NCI-H128 (cell line): ENCODE results near the gene STK36.

ENCODE experiments used
- DNase-seq: peaks from one replicate; lab custom pipeline; 2025; ENCODE audit not compliant: unreplicated experiment; lab: John Stamatoyannopoulos, UW

STK36 gene

DNA sequence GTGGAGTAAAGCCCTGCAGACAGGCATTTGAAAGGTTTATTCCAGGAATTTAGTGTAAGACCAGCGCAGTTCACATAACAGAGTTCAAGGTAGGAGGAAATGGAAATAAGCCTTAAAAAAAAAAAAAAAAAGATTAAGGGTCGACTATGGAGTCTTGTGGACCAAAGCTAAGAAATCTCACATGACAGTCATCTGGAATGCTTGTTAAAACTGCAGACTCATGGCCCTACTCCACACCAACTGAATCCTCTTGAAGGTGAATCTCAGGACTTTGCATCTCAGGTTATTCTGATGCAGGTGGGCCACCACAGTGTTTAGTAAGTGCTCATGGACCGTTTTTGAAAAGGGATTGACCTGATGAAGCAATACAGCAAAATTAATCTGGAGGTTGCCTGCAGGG is 47.6 kb downstream of the STK36 start:
- DNase-seq, result no peak

DNA sequence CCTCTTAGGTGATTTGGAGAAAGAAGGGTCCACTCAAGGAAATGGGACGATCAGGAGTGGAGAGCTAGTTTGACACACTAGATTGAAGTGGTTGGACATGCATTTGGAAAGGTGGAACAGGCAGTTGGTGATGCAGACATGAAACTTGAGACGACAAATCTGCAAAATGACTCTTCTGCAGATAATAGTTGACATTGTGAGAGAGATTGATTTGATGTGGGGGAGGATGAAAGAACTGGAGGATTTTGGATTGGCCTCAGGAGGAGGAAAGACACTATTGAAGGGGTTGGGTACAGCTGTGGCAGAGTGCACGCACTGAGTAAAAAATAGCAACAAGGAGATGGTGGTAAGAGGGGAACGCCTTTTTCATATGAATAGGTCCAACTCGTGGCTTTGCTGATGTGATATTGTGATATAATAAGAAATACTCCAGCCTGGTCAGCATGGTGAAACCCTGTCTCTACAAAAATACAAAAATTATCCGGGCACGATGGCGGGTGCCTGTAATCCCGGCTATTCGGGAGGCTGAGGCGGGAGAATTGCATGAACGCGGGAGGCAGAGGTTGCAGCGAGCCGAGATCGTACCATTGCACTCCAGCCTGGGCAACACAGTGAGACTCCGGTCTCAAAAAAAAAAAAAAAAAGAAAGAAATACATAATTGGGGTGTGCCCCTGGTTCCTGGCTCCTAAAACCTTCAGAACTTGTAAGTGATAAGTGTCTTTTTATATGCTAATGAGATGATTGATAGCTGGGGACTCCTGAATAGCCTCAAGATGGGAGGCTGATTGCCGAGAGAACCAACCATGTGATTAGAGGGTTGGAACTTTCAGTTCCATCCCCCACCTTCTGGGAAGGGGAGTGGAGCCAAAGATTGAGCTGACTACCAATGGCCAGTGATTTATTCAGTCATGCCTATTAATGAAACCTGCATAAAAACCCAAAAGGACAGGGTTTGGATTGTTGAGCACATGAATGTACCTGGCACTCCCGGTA is 48.5 kb downstream of the STK36 start:
- DNase-seq, result no peak

DNA sequence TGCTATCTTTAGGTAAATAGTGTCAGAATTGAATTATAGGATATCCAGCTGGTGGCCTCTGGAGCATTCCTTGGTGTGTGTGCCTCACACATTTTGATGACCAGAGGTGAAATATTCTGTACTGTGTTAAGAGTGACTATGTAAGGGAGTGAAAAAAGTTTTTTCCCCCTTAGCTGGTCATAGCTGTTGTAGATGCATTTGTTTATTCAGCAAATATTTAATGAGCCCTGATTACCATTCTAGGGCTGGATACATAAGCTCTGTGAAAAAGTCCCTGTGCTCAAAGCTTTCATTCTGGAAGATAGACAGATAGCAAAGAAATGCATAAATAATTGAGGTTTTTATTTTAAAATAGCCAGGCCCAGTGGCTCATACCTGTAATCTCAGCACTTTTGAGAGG is 49.6 kb downstream of the STK36 start:
- no peak for DNase-seq

DNA sequence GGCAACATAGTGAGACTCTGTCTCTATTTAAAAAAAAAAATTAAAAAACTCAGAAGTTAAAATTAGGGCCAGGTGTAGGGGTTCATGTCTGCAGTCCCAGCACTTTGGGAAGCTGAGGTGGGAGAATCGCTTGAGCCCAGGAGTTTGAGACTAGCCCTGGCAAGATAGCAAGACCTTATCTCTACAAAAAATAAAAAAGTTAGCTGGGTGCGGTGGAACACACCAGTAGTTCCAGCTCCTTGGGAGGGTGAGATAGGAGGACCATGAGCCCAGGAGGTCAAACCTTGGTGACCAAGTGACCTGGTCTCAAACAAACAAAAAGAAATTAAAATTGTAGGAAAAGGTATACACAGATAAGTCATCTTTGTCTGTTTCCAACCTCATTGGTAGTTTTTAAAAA is 50.0 kb downstream of the STK36 start:
- no peak for DNase-seq

DNA sequence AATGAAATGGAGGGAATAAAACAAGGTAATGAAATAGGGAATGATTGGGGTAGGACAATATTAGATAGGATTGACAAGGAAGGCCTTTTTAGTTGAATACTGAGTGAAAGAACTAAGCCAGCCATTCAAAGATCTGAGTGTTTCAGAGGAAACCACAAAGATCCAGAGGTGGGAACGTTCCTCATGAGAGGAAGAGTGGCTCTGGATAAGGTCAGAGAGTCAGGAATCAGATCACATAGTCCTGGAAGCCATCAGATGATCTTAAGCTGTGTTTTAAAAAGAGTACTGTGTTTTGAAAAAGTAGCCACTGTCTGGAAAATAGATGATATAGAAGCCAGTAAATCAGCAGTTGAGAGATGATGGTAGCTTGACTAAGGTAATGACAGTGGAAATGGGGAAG is 50.5 kb downstream of the STK36 start:
- DNase-seq, result no peak

DNA sequence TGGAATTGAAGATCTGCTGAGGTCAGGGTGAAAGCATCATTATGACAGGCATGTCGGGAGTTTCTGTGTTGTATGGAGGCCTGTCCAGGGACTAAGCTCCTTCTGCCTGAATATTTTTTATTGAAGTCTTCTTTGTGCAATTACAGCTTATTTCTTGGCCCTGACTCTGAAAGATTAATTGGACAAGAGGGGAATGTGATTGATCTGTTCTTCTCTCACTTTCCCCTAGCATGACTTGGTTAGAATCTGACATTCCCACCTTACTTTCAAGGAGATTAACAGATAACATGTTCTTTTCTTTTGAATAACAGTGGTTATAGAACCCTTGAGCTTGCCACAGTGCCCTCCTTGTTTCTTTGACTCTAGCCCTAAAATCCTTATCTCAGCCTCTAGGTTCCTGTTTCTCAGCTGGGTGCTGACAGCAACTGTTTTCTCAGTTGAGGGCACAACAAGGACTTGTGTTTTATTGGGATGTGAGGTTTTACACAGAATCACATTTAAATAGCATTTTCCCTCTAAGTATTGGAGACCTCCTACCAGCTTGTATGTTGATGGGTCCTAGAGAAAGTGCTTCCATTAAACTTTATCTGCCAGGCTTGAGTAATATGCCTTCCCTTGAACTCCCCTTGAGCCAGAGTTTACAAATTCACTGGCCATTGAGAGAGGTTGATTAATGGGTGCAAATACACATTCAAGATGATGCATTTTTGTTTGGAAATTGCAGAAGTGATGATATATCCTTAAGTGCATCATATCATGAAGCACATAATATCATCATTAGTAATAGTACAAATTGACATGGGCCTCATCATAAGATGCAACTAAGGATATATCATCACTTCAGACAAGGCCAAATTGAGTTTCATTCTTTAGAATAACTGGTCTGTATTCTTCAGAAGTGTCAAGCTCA is 51.2 kb downstream of the STK36 start:
- no peak for DNase-seq

DNA sequence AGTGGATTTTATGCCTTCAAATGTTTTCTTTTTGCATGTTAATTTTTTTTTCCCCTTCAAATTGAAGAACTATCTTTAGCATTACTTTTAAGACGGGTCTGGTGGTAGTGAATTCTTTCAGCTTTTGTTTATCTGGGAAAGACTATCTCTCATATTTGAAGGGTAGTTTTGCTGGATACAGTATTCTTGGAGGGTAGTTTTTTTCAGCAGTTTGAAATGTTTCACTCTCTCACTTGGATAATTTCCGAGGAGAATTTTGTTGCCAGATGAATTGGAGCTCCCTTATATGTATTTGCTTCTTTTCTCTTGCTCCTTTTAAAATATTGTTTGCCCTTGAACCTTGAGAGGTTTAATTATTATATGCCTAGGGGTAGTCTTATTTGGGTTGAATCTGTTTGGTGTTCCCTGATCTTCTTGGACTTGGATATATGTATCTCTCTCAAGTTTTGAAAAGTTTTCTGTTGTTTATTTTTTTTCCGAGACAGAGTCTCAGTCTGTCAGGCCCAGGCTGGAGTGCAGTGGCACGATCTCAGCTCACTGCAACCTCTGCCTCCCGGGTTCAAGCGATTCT is 54.2 kb downstream of the STK36 start:
- no peak for DNase-seq

DNA sequence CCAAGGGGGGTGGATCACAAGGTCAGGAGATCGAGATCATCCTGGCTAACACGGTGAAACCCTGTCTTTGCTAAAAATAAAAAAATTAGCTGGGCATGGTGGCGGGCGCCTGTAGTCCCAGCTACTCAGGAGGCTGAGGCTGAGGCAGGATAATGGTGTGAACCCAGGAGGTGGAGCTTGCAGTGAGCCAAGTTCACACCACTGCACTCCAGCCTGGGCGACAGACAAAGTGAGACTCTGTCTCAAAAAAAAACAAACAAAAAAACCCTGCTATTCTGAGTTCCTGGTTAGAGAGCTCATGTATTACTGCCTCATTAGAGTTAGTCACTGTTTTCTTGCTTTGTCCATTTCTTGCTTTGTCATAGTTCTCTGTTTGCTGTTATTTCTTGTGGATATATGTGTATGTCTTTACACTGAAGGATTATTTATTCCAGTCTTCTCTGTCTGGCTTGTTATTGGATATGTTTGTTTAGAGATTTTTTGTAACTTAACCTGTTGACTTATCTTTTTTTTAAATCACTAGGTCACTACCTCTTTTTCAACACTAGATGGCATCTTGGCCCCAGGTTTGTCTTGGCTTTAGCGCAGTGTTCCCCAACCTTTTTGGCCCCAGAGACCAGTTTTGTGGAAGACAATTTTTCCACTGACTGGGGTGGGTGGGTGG is 55.7 kb downstream of the STK36 start:
- no peak for DNase-seq

DNA sequence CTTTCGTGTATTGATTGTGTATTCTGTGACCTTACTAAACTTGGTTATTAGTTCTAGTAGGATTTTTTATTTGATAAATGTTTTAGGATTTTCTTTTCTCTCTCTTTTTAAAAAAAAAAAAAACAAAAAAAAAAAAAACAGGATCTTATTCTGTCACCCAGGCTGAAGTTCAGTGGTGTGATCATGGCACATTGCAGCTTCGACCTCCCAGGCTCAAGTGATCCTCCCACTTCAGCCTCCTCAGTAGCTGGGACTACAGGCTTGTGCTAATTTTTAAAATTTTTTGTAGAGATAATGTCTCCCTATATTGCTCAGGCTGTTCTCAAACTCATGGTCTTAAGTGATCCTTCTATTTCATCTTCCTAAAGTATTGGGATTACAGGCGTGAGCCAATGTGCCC is 57.8 kb downstream of the STK36 start:
- DNase-seq, result no peak

DNA sequence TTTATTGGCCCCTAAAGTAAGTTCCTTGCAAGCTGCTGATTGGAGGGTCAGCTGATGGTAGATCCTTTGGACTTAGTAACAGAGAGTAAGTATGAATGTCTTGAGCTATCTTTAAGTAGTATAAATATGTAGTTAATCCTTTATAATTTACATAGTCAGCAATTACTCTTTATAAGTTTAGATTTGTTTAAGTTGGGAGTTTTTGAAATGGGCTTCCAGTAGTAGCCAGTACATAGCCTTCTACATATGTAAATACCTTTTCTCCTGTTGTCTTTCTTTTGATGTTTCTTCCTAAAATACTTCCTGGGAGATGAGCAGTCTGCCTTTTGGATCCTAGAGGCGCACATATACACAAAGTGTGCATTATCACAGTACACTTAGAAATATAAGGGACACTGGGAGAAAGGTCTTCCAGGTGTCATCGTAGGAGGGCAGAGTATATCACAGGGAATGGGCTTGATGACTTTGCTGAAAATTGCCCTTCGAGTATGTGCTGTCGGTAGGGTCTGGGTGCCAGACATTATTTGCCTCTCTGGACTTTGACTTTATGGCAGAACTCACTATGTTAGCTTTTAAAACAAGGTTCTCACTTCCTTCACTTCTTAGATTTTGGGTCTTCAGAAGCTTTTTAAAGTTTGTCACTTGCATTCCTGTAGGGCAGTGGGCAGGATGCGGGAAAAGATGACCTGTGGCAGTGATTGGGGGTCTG is 60.3 kb downstream of the STK36 start:
- no peak for DNase-seq

DNA sequence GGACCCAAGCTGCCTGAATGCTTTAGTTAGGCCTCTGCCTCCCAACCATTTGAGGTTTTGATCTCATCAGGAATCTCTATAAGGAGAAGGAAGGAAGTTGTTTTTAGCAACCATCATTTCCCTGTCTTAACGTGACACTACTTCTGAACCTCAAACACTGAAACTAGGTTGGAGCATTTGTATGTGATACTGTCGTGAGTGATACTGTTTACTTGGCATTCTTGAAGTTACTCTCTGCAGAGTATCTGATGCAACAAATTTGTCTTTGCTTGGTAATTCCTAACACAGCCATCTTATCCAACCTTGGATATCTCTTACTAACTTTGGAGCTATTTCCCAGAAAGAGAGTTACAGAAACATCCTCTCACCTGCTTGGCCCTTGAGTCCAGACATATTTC is 60.9 kb downstream of the STK36 start:
- DNase-seq, result no peak

DNA sequence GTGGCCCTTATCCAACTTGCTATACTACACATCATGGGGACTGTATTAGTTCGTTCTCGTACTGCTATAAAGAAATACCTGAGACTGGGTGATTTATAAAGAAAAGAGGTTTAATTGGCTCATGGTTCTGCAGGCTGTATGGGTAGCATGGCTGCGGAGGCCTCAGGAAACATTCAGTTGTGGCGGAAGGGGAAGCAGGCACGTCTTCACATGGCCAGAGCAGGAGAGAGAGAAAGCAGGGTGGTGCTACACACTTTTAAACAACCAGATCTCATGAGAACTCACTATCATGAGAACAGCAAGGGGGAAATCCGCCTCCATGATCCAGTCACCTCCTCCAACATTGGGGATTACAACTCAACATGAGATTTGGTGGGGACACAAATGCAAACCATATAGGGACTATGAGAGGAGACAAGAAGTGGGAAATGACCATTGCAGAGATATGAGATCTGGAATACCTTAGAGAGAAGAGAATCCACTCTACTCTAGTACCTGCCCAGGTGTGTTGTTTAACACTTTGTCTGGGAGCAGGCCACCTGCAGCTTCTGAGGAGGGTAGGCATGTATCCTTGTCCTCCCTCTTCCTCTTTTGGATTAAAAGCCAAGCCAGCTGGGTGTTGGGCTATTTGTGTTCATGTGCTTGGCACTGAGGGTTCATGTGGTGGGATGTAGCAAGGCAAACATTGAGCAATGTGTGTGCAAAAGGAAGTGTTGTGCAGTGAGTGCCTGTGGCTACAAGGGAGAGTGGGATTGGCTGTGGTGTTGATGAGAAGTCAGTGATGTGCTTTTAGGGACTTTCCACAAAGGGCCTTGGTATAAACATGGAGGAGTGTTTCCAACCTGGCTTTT is 61.5 kb downstream of the STK36 start:
- no peak for DNase-seq

DNA sequence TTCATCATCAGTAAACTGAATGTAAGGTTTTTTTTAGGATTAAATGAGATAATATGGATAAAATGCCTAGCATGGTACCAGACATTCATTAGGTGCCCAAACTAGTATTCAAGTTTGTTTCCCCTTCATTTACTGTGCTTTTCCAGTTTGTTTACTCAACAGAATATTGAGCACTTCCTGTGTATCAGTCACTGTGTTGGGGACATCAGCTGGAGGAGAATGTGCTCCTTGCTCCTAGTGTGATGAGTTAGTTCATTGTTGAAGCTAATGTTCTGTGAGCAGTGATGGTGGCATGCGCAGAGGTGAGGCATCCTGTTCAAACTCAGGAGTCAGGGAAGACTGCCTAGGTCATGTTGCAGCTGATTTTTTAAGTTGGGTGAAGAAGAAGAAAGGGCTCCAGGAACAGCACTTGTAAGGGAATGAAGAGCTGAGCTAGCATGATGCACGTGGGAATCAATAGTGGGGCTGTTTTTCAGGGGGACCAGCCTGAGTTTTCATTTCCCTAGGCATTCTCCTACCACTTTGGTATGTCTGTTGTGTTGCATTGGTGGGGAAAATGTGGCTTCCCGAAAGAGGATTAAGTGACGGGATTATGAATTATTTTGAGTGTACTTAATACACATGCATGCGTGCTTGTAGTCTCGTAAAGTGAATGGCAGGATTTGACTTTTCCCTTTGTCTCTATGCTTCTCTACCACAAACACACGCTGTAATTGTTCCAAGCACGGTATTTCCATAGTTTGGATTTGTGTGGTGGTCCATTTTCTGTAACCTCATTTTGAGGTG is 62.5 kb downstream of the STK36 start:
- DNase-seq, result no peak

DNA sequence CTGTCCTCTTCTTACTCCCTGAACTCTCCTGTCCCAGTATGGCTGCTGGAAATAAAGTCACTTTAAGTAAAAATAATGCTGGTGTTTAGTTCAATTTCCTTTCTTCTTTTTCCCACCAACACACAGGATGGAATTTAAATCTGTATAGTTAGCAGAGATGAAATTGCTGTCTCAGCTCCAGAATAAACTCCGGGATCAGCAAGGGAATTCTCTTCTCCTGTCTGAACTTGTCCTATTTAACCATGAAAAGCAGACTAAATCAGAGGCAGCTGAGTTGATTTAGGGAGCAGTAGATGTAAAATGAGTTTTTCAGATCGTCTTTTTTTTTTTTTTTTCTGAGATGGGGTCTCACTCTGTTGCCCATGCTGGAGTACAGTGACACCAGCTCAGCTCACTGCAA is 64.6 kb downstream of the STK36 start:
- DNase-seq, result no peak

DNA sequence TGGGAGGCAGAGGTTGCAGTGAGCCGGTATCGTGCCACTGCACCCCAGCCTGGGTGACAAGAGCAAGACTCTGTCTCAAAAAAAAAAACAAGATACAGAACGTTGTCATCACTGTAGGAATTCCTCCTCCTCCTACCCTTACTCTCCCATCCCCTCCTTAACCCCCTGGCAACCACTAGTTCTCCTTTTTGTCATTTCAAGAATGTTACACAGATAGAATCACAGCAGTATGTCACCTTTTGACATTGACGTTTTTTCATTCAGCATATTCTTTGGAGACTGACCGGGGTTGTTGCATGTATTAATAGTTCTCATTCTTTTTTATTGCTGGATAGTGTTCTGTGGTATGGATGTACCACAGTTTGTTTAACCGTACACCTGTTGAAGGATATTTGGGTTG is 71.2 kb downstream of the STK36 start:
- DNase-seq, result no peak

DNA sequence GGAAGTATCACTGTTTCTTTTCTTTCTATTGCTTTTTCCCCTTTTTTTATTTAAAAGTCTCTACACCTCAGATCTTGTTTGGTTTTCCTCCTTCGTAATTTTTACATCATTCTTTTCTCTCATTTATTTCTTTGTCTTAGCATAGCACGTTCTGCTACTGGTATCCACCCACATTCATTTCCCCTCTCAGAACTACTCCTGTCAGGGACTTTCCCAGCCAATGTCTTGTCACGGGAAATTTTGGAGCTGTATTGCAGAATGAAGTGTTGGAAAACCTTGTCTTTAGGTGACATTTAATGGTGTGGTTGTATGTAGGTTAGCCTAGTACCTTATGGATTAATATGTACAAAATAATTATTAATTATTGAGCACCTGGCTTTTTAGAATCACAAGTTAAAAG is 72.7 kb downstream of the STK36 start:
- no peak for DNase-seq

DNA sequence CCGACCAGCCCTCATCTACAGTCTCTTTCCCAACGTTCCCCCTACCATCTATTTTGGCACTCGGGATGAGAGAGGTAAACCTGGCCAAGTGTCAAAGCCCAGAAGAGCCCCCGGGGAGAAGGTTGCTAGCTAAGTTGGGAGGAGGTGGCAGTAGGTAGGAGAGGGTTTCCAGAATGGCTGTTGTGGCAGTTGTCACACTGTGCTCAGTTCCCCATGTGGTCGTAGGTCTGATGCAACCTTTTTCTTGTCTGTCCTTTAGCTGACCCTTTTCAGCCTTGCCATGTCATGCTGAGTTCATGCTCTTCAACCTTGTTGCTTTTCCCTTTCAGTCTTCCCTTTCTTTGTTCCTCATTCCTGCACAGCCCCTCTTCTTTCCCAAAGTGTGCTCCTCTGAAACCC is 73.3 kb downstream of the STK36 start:
- no peak for DNase-seq

DNA sequence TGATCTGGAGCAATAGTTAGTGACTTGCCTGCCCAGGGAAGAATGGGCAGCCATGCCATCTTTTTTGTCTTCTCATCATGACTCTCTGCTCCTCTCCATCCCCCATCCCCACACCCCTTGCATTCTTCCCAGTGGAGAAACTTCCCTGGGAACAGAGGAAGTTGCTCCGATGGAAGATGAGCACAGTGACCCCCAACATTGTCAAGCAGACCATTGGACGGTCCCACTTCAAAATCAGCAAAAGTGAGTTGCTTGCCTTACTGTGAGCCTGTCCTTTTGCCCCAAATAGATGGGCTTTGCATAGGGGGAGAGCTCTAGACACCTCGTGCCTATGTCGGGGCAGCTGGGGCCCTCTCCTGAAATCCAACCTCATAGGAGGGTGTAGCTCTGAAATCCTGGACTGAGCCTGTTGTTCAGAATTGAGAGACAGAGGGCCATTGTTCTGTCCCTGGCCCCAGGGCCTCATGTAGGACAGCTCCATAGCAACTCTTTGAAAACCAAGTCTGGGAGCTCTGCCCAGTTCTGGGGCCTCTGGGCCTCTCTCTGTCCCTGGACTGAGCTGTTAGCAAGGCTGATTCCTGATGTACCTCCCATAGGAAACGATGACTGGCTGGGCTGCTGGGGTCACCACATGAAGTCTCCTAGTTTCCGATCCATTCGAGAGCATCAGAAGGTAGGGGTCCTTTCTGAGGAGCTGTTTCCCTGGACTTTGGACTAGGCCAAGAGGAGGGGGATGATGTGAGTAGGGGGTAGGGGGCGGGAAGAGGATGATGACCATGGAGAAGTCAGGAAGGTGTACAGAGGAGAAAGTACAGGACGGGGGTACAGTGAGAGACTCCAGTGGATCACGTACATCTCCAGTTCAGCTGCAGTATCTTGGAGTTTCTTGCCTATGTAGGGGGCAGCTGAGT is 73.9 kb downstream of the STK36 start:
- DNase-seq, result no peak
